Activated CD8-positive, alpha-beta T cell treated with anti-CD3 and anti-CD28 coated beads for 36 hours (primary cell): ENCODE data around the gene ARL6IP4. TPM values are rescaled to one million over a fixed set of nuclear protein-coding genes. Genes with fewer than 3 reads are reported as not detected.

Experiments used
- ATAC-seq: fragments of 200-7000 bp; cut with Tn5 transposase; one replicate; pipeline ENCODE4 v1.10.0; 2021; ENCODE audit warnings: mild to moderate bottlenecking, moderate library complexity
- CTCF ChIA-PET: fragments of 350-600 bp; sonication (Branson Sonifier 250); formaldehyde crosslinking; loops from one replicate; lab custom pipeline; 2021; ENCODE audit warnings: antibody characterized with exemption; lab: Charles Lee
- POLR2A ChIA-PET: fragments of 350-600 bp; sonication (Branson Sonifier 250); formaldehyde crosslinking; loops from one replicate; lab custom pipeline; 2021; ENCODE audit warnings: antibody characterized with exemption; lab: Charles Lee
- DNase-seq: peaks from one replicate; pipeline ENCODE4 v3.0.0-alpha.2; 2020
- H3K27ac Mint-ChIP-seq: one replicate; pipeline ENCODE4 v1.8.0; 2021; ENCODE audit warnings: mild to moderate bottlenecking, mixed read lengths
- H3K27me3 Mint-ChIP-seq: one replicate; pipeline ENCODE4 v1.8.0; 2021; ENCODE audit warnings: mixed read lengths
- H3K36me3 Mint-ChIP-seq: one replicate; pipeline ENCODE4 v1.8.0; 2021; ENCODE audit warnings: low read depth, mixed read lengths
- H3K4me1 Mint-ChIP-seq: one replicate; pipeline ENCODE4 v1.8.0; 2021; ENCODE audit warnings: low read depth, mixed read lengths
- H3K4me3 Mint-ChIP-seq: one replicate; pipeline ENCODE4 v1.8.0; 2021; ENCODE audit warnings: mild to moderate bottlenecking, moderate library complexity, mixed read lengths
- H3K9me3 Mint-ChIP-seq: one replicate; pipeline ENCODE4 v1.8.0; 2021; ENCODE audit warnings: mixed read lengths
- CTCF ChIP-seq: fragments of 200-600 bp; IDR thresholded peaks from one replicate; pipeline ENCODE4 v1.8.0; 2022; ENCODE audit warnings: antibody characterized with exemption, mild to moderate bottlenecking
- intact Hi-C: fragments of 100-400 bp; cut with micrococcal nuclease; formaldehyde crosslinking; loops from one replicate; pipeline ENCODE4 v1.10.0; 2022
- total RNA-seq, 2 experiments: library from RNA; stranded (reverse); gene quantifications; one replicate each; pipeline ENCODE4 v1.2.3, GENCODE V29; 2021

The ARL6IP4 gene
- total RNA-seq, 2 experiments from 2014 or later = 174 to 180 TPM

- Mint-ChIP-seq H3K4me3 (no peak overlapping the region), H3K9me3 (no peaks in the 10 kb centered on the region), H3K27ac (no peak overlapping the region), H3K27me3 (no peaks in the 10 kb centered on the region), H3K4me1 (peaks cover 7% of the 10 kb centered on the region), H3K36me3 (no peaks in the 10 kb centered on the region)
- ATAC-seq (no peak), DNase-seq (no peak)
- ChIA-PET CTCF (interaction anchor here (0.8 to 3.4 kb wide), 5 partner anchors 34 to 162 kb away, joined by 3 to 30 read pairs (median 4); no protein-coding TSS in a partner anchor), POLR2A (interaction anchor here (1.0 kb wide), 1 partner anchor 98 kb away, joined by 3 read pairs; no protein-coding TSS in a partner anchor)
- no peak for TF ChIP-seq CTCF
- intact Hi-C loops = loop anchor here (2.0 kb wide), 1 partner anchor 97 kb away; no protein-coding TSS in a partner anchor
These were observed 24.4 kb upstream of the ARL6IP4 start for GRCh38 chr12:122956035-122956434.

GRCh38 chr12:122958198-122958888 lies 22.1 kb upstream of the ARL6IP4 start:
- H3K36me3 Mint-ChIP-seq = no peaks in the 10 kb centered on the region
- ChIA-PET CTCF (interaction anchor here (1.8 kb wide), 1 partner anchor 11 kb away, joined by 4 read pairs; no protein-coding TSS in a partner anchor), POLR2A (no interaction called here)
- H3K9me3 Mint-ChIP-seq = no peaks in the 10 kb centered on the region
- no peak overlapping the region for H3K4me3 Mint-ChIP-seq
- intact Hi-C loops = no loop called here
- DNase-seq (no peak), ATAC-seq (no peak)
- no peak for TF ChIP-seq CTCF
- no peak overlapping the region for H3K27ac Mint-ChIP-seq
- no peaks in the 10 kb centered on the region for H3K4me1 Mint-ChIP-seq
- H3K27me3 Mint-ChIP-seq = no peaks in the 10 kb centered on the region

- intact Hi-C loops = no loop called here
- DNase-seq (no peak), ATAC-seq (no peak)
- TF ChIP-seq CTCF = no peak
- H3K4me3 Mint-ChIP-seq = no peak overlapping the region
- no peaks in the 10 kb centered on the region for H3K4me1 Mint-ChIP-seq
- H3K27ac Mint-ChIP-seq = no peak overlapping the region
- no peaks in the 10 kb centered on the region for H3K27me3 Mint-ChIP-seq
- CTCF ChIA-PET = interaction anchor here (1.4 to 1.8 kb wide), 2 partner anchors 13 to 99 kb away, joined by 4 read pairs; no protein-coding TSS in a partner anchor
- H3K9me3 Mint-ChIP-seq = no peaks in the 10 kb centered on the region
- POLR2A ChIA-PET = no interaction called here
- H3K36me3 Mint-ChIP-seq = no peaks in the 10 kb centered on the region
These were observed 20.8 kb upstream of the ARL6IP4 start for GRCh38 chr12:122959566-122960192.

GRCh38 chr12:122960193-122960569 lies 20.3 kb upstream of the ARL6IP4 start:
- no peak overlapping the region for H3K4me3 Mint-ChIP-seq
- H3K36me3 Mint-ChIP-seq = no peaks in the 10 kb centered on the region
- no peaks in the 10 kb centered on the region for H3K4me1 Mint-ChIP-seq
- no peaks in the 10 kb centered on the region for H3K27me3 Mint-ChIP-seq
- ChIA-PET POLR2A (no interaction called here), CTCF (interaction anchor here (1.4 kb wide), 2 partner anchors 99 to 167 kb away, joined by 3 to 4 read pairs; no protein-coding TSS in a partner anchor)
- DNase-seq = no peak
- ATAC-seq = no peak
- H3K9me3 Mint-ChIP-seq = no peaks in the 10 kb centered on the region
- TF ChIP-seq CTCF = no peak
- intact Hi-C loops = no loop called here
- H3K27ac Mint-ChIP-seq = no peak overlapping the region
